ENCODE data around the gene HPDL. TPM values are rescaled to one million over a fixed set of nuclear protein-coding genes. Genes with fewer than 3 reads are reported as not detected.

The HPDL gene
- total RNA-seq, 1 donor: 1.3 TPM

DNA sequence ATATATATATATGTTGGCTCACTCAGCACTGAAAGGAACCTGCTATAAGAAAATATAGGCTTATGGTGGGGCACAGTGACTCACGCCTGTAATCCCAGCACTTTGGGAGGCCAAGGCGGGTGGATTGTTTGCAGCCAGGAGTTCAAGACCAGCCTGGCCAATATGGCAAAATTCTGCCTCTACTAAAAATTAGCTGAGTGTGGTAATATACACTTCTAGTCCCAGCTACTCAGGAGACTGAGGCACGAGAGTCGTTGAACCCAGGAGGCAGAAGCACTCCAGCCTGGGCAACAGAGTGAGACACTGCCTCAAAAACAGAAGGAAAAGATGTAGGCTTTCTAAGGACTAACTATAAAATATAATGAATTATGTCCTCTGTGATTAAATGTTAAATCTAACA lies 28.1 kb downstream of the HPDL start:
- H3K4me3 ChIP-seq (ENCODE audit: low read depth, low read length): no peak overlapping the region
- TF ChIP-seq CTCF (IDR thresholded peaks at IDR 0.05; ENCODE audit: insufficient read depth, low read depth, low read length): no peak

GRCh38 chr1:45355683-45356082 lies 29.0 kb downstream of the HPDL start:
- no peak for DNase-seq (ENCODE audit: low read depth)

More for the DNA sequence above, 28.1 kb downstream of the HPDL start:
- no peak for DNase-seq (ENCODE audit: low read depth)

GRCh38 chr1:45356186-45356585 lies 29.5 kb downstream of the HPDL start:
- H3K4me3 ChIP-seq (ENCODE audit: low read depth, low read length): no peak overlapping the region
- no peak for DNase-seq (ENCODE audit: low read depth)
- TF ChIP-seq CTCF (IDR thresholded peaks at IDR 0.05; ENCODE audit: insufficient read depth, low read depth, low read length): no peak

More at GRCh38 chr1:45355683-45356082, 29.0 kb downstream of the HPDL start:
- no peak for TF ChIP-seq CTCF (IDR thresholded peaks at IDR 0.05; ENCODE audit: insufficient read depth, low read depth, low read length)
- H3K4me3 ChIP-seq (ENCODE audit: low read depth, low read length): no peak overlapping the region

DNA sequence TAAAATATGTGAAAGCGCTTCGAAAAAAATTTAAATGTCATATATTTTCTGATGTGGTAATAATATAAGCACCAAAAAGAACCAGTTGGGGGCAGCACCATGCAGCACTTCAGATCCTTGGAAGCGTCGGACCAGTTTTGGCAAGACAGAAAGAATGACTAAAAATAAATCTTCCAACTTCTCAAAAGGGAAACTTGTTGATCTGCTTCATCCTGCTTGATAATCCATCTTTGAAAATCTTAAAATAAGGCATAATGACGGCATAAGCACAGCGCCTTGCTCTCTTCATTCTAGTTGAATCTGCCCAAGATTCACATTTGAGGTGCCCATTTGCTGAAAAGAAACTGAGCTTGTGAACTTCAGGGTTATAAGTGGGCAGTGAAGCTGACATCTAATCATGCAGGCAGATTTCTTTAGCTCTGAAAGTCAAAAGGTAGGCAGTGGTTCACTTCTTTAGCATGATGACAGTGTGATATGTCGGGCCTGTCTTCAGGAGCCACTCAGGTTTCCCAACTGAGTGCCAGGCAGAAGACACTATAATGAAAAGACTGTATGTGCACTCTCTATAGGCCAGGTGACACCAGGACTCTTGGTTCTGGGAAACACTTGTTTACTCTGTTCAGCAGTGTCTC lies 33.3 kb downstream of the HPDL start:
- peak; percentile 66 for TF ChIP-seq CTCF (IDR thresholded peaks at IDR 0.05; ENCODE audit: insufficient read depth, low read depth, low read length)
- peak; percentile 80 for DNase-seq (ENCODE audit: low read depth)
- no peak overlapping the region for H3K4me3 ChIP-seq (ENCODE audit: low read depth, low read length)

- DNase-seq (ENCODE audit: low read depth): peak; percentile 93
- H3K4me3 ChIP-seq (ENCODE audit: low read depth, low read length): peak overlapping the region; percentile 23
Measured at GRCh38 chr1:45360981-45361380, 34.3 kb downstream of the HPDL start.

DNA sequence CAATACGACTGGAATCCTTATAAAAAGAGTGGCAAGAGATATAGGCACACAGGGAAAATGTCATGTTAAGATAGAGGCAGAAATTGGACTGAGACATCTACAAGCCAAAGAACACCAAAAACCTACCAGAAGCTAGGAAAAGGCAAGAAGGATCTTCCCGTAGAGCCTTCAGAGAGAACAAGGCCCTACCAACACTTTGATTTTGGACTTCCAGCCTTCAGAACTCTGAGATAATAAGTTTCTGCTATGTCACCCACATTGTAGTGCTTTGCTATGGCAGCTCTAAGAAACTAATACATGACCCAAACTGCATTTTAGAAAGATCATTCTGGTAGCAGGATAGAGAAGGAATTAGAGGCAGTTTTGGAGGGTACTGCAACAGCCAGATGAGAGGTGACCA lies 37.6 kb downstream of the HPDL start:
- no peak overlapping the region for H3K4me3 ChIP-seq (ENCODE audit: low read depth, low read length)
- no peak for DNase-seq (ENCODE audit: low read depth)
- no peak for TF ChIP-seq CTCF (IDR thresholded peaks at IDR 0.05; ENCODE audit: insufficient read depth, low read depth, low read length)

DNA sequence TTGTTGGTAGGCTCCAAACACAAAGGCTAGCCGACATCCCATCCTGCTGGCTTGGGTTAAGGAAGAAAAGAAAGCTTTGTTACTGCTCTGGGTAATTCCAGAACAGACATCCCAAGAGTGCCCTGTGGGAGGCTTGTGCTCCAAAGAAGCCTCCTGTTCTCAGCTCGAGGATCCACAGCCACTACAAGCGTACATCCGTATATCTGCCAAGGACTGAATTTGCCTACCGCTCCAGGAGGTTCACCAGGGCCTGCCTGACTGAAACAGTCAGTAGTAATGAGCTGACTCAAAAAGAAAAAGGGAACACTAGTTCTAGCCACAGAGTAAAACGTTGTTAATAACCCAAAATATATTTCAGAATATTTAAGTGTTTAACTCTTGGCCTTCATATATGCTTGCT lies 38.4 kb downstream of the HPDL start:
- H3K4me3 ChIP-seq (ENCODE audit: low read depth, low read length): no peak overlapping the region

More for the DNA sequence above, 38.4 kb downstream of the HPDL start:
- DNase-seq (ENCODE audit: low read depth): no peak
- TF ChIP-seq CTCF (IDR thresholded peaks at IDR 0.05; ENCODE audit: insufficient read depth, low read depth, low read length): no peak

Measured in fibroblast of villous mesenchyme (primary cell).